AG09309 (cell line): ENCODE measurements around the gene TRABD2B.

Experiments
- DNase-seq: peaks from one replicate; pipeline ENCODE4 v3.0.0-alpha.2; 2010; ENCODE audit warnings: low read depth
- H3K4me3 ChIP-seq: 2 replicates; pipeline ENCODE4 v1.5.1; 2011; ENCODE audit warnings: mild to moderate bottlenecking, low read depth, low read length, moderate library complexity; ENCODE audit not compliant: control insufficient read depth
- CTCF ChIP-seq: IDR thresholded peaks from 2 replicates; pipeline ENCODE4 v1.5.1; 2011; ENCODE audit warnings: mild to moderate bottlenecking, low read depth, low read length, inconsistent platforms; ENCODE audit not compliant: insufficient read depth, control insufficient read depth; ENCODE audit errors: missing control alignments

The TRABD2B gene

GRCh38 chr1:47918257-47918867, 78.8 kb downstream of the TRABD2B start:
- H3K4me3 ChIP-seq: no peak overlapping the region
- DNase-seq: no peak
- TF ChIP-seq CTCF: no peak

GRCh38 chr1:47917687-47918086, 79.5 kb downstream of the TRABD2B start:
- no peak overlapping the region for H3K4me3 ChIP-seq
- no peak for DNase-seq
- no peak for TF ChIP-seq CTCF

GRCh38 chr1:47915677-47916353, 81.4 kb downstream of the TRABD2B start:
- no peak for DNase-seq
- no peak overlapping the region for H3K4me3 ChIP-seq
- no peak for TF ChIP-seq CTCF

- no peak overlapping the region for H3K4me3 ChIP-seq
- DNase-seq: no peak
- no peak for TF ChIP-seq CTCF
These were observed 82.1 kb downstream of the TRABD2B start for GRCh38 chr1:47914952-47915676.

- no peak for DNase-seq
- no peak overlapping the region for H3K4me3 ChIP-seq
- TF ChIP-seq CTCF: no peak
These were observed 82.8 kb downstream of the TRABD2B start for GRCh38 chr1:47914218-47914938.

GRCh38 chr1:47913225-47913823, 83.9 kb downstream of the TRABD2B start:
- no peak overlapping the region for H3K4me3 ChIP-seq
- TF ChIP-seq CTCF: no peak
- no peak for DNase-seq
